Measurements from ENCODE around the gene NBPF11.
"Not testable (repeated sequence)": the region's sequence is repeated elsewhere in the genome, so short reads cannot be mapped to it uniquely, and the experiment has no call there.

DNA sequence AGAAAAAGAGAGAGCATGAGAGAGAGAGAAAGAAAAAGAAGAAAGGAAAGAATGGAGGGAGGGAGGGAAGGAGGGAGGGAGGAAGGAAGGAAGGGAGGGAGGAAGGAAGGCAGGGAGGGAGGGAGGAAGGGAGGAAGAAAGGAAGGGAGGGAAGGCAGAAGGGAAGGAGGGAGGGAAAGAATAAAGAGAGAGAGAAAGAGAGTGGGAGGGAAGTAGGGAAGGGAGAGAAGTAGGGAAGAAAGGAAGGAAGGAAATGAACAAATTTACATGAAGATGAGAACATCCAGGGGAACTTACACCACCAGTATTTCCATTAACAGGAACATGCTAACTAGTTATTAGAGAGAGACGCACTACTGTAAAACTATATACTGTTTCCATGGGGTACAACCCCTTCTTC is 10.1 kb downstream of the NBPF11 start:
- not testable (repeated sequence) for TF ChIP-seq EZH2 (IDR thresholded peaks at IDR 0.05; ENCODE audit: low read length, missing control alignments)
- TF ChIP-seq, protein P1, sequence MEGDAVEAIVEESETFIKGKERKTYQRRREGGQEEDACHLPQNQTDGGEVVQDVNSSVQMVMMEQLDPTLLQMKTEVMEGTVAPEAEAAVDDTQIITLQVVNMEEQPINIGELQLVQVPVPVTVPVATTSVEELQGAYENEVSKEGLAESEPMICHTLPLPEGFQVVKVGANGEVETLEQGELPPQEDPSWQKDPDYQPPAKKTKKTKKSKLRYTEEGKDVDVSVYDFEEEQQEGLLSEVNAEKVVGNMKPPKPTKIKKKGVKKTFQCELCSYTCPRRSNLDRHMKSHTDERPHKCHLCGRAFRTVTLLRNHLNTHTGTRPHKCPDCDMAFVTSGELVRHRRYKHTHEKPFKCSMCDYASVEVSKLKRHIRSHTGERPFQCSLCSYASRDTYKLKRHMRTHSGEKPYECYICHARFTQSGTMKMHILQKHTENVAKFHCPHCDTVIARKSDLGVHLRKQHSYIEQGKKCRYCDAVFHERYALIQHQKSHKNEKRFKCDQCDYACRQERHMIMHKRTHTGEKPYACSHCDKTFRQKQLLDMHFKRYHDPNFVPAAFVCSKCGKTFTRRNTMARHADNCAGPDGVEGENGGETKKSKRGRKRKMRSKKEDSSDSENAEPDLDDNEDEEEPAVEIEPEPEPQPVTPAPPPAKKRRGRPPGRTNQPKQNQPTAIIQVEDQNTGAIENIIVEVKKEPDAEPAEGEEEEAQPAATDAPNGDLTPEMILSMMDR (conservative IDR thresholded peaks at IDR 0.05 in 1 of 2, IDR thresholded peaks at IDR 0.05 in 1 of 2; ENCODE audit: low read depth in 1 of 2, low read length in 2 of 2): not testable (repeated sequence)
